Ovary (tissue), 9 donors: ENCODE measurements around the gene SOD3. TPM values are rescaled to one million over a fixed set of nuclear protein-coding genes. Genes with fewer than 3 reads are reported as not detected.

Experiments used
- DNase-seq, 5 donors: peaks; one replicate each; pipeline ENCODE4 v3.0.0-alpha.2; 2019 to 2020
- H3K27ac ChIP-seq, 2 donors: fragments of 200-600 bp; one replicate each; pipeline versions ENCODE4 v1.5.1 to v1.8.0; 2019 to 2022
- H3K27me3 ChIP-seq: fragments of 200-600 bp; one replicate; pipeline ENCODE4 v1.8.0; 2022
- H3K36me3 ChIP-seq: fragments of 200-600 bp; sonication (generic); one replicate; pipeline ENCODE4 v1.5.1; 2019
- H3K4me1 ChIP-seq: one replicate; pipeline ENCODE4 v1.8.1; 2013; ENCODE audit warnings: mild to moderate bottlenecking, moderate library complexity; ENCODE audit not compliant: insufficient read depth
- H3K4me3 ChIP-seq: fragments of 200-600 bp; sonication (generic); one replicate; pipeline ENCODE4 v1.5.1; 2017
- H3K9me3 ChIP-seq, 2 donors: fragments of 200-600 bp in 1 of 2; sonication (generic) in 1 of 2; one replicate each; pipeline versions ENCODE4 v1.5.1 to v1.8.1; 2013 to 2019; ENCODE audit warnings: mild to moderate bottlenecking in 1 of 2, moderate library complexity in 1 of 2
- CTCF ChIP-seq, 3 donors: fragments of 450-650 bp in 2 of 3; fragments of 200-600 bp in 1 of 3; IDR thresholded peaks; one replicate each; pipeline versions ENCODE4 v1.5.1 to v1.8.0; 2016 to 2022; ENCODE audit warnings: antibody characterized with exemption in 3 of 3, mild to moderate bottlenecking in 1 of 3
- EP300 ChIP-seq: sonication (generic); formaldehyde crosslinking; IDR thresholded peaks from one replicate; pipeline ENCODE4 v1.6.1; 2017; ENCODE audit warnings: antibody characterized with exemption
- POLR2A ChIP-seq: fragments of 450-650 bp; IDR thresholded peaks from one replicate; pipeline ENCODE4 v1.6.1; 2017; ENCODE audit warnings: antibody characterized with exemption, mild to moderate bottlenecking, moderate library complexity
- WGBS, 3 donors: extraction: QIAGEN DNeasy Blood & Tissue Kit in 1 of 3; methylation state at CpG; one replicate each; pipeline versions ENCODE4 v1.1.5 to v1.1.7; 2013 to 2017; 5-methylcytosine and 5-hydroxymethylcytosine counted together
- intact Hi-C, 4 donors: fragments of 100-400 bp; cut with DNase I; formaldehyde crosslinking; loops; one replicate each; pipeline versions ENCODE4 v1.11.0 to v1.15.1; 2022 to 2023
- polyA plus RNA-seq, 2 donors: library from polyadenylated mRNA; stranded (reverse); fragments of 200-250 nt in 1 of 2; fragments of 350-450 nt in 1 of 2; fragmentation: Illumina TruSeq in 1 of 2; extraction: RNeasy Lipid Tissue Mini Kit (QIAGEN cat#74804) in 1 of 2; gene quantifications; one replicate each; pipeline ENCODE4 v1.2.3, GENCODE V29; 2013 to 2014
- small RNA-seq: library from RNA; depleted of rRNA; stranded (forward); fragments of <200 nt; gene quantifications from one replicate; pipeline ENCODE3, GENCODE V24; 2016
- total RNA-seq, 7 donors: library from RNA; depleted of rRNA in 2 of 7; stranded (reverse); fragments of >200 nt in 2 of 7; fragmentation: NEBNext Ultra II Directional in 3 of 7; extraction: Animal tissue kit (Norgen Biotek cat#: 25700) in 3 of 7; gene quantifications; one replicate each; pipeline versions ENCODE4 v1.1.0 to v1.2.4, GENCODE V29; 2016 to 2023
- donor health status: DM: no; HTN: no; CAD: no; lungs with moderate emphysema.
- donor health status: DM: no; HTN: no; CAD: no.
- donor health status: Bipolar disorder and iron deficiency.
- donor health status: DM: yes; HTN: yes; CAD: no.
- donor health status: DM: no; HTN: no; CAD: no.
- donor health status: DM: yes; HTN: yes; CAD: no.

The SOD3 gene
- total and polyA plus RNA-seq, 9 donors = 15.3 to 92.3 (median 33.0) TPM

GRCh38 chr4:24849351-24849750, 54.0 kb downstream of the SOD3 start:
- no peaks in the 10 kb centered on the region for H3K36me3 ChIP-seq
- no peaks in the 10 kb centered on the region for H3K4me1 ChIP-seq
- 54 to 85% (median 75%) methylated on average over 4 of the region's 4 CpGs for WGBS, 3 donors
- intact Hi-C loops = no loop called here
- H3K27ac ChIP-seq = no peak overlapping the region
- no peaks in the 10 kb centered on the region for H3K27me3 ChIP-seq
- no peak for DNase-seq
- H3K4me3 ChIP-seq = no peak overlapping the region
- TF ChIP-seq POLR2A = no peak
- TF ChIP-seq EP300 = no peak
- TF ChIP-seq CTCF (IDR thresholded peaks at IDR 0.05) = no peak
- no peaks in the 10 kb centered on the region for H3K9me3 ChIP-seq

- H3K9me3 ChIP-seq = no peaks in the 10 kb centered on the region
- H3K27ac ChIP-seq = no peak overlapping the region
- no peaks in the 10 kb centered on the region for H3K4me1 ChIP-seq
- WGBS, 3 donors = 86 to 99% (median 98%) methylated on average over 2 of the region's 2 CpGs
- DNase-seq = no peak
- TF ChIP-seq EP300 (no peak), CTCF (IDR thresholded peaks at IDR 0.05) (no peak), POLR2A (no peak)
- H3K36me3 ChIP-seq = no peaks in the 10 kb centered on the region
- no peaks in the 10 kb centered on the region for H3K27me3 ChIP-seq
- intact Hi-C loops = no loop called here
- no peak overlapping the region for H3K4me3 ChIP-seq
These were observed 54.4 kb downstream of the SOD3 start for GRCh38 chr4:24849756-24850155.

Small RNA genes lying within 50 kb of the gene (small RNA-seq; reads per million reads assigned to genes)
- gene AC006390.1 = not detected

Other genes with a start within 250 kb of the SOD3 start
- gene DHX15, start 211.0 kb upstream of the SOD3 start, total RNA-seq = 100 to 1,000 TPM in 6 of 7 donors, 10 to 100 TPM in 1; 93.7 to 129 (median 107) TPM
- 10 to 100 TPM; 57.3 to 78.6 TPM for gene DHX15, start 211.0 kb upstream of the SOD3 start, polyA plus RNA-seq
- gene CCDC149, start 117.5 kb downstream of the SOD3 start, total RNA-seq = 10 to 100 TPM in 5 of 7 donors, 1 to 10 TPM in 2; 6.2 to 21.7 (median 17.5) TPM
- gene CCDC149, start 117.5 kb downstream of the SOD3 start, polyA plus RNA-seq = 10 to 100 TPM in 1 of 2 donors, 1 to 10 TPM in 1; 9.6 to 19.6 TPM
- gene LGI2, start 235.4 kb downstream of the SOD3 start, total RNA-seq = 10 to 100 TPM in 1 of 7 donors, 1 to 10 TPM in 5, under 1 TPM in 1; 0.36 to 17.6 (median 1.9) TPM
- gene LGI2, start 235.4 kb downstream of the SOD3 start, polyA plus RNA-seq = 10 to 100 TPM in 1 of 2 donors, 1 to 10 TPM in 1; 1.0 to 19.8 TPM